Measurements from ENCODE around the gene CPNE6. TPM values are rescaled to one million over a fixed set of nuclear protein-coding genes. Genes with fewer than 3 reads are reported as not detected.
A peak's percentile ranks its signal among the peaks of the same experiment; 100 is the strongest.

Gene CPNE6
- total RNA-seq, 1 donor from 2014 or later, result not detected

DNA sequence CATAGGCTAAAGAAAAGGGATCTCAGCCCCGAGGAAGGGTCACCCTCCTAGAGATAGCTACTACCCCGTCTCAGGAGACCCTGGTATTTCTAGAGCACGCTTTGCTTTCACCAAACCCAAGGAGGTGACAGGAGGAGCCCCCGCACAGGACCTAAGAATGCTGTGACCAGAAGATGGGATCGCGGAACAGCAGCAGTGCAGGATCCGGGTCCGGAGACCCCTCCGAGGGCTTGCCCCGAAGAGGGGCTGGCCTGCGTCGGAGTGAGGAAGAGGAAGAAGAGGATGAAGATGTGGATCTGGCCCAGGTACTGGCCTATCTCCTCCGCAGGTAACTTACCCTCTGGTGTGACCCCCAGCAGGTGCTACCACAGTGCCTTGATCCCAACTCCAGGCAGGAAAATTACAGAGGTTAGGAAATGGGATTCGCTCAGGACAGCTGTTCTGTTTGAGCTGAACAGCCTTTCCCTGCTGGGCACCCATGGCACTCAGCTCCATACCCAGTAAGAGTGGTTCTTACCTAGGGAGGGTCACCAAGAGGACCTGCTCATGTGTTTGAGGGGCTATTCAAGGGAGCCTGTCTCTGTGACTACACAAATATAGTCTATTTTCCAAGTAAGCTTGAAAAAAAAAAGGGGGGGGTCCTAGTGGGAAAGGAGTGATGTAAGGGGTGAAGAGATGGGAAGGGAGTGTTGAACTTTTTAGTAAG is 44.2 kb downstream of the CPNE6 start:
- Histone ChIP-seq H3K27me3 (no peaks in the 10 kb centered on the region), H3K36me3 (peaks cover 41% of the 10 kb centered on the region), H3K4me1 (peaks cover 15% of the 10 kb centered on the region), H3K9me3 (no peaks in the 10 kb centered on the region), H3K4me3 (peak overlapping the region; percentile 73), H3K27ac (peak overlapping the region; percentile 99)
- ATAC-seq (no peak), DNase-seq (no peak)
- intact Hi-C loops (cut with DNase I), result no loop called here
- no peak for TF ChIP-seq CTCF (IDR thresholded peaks at IDR 0.05)

DNA sequence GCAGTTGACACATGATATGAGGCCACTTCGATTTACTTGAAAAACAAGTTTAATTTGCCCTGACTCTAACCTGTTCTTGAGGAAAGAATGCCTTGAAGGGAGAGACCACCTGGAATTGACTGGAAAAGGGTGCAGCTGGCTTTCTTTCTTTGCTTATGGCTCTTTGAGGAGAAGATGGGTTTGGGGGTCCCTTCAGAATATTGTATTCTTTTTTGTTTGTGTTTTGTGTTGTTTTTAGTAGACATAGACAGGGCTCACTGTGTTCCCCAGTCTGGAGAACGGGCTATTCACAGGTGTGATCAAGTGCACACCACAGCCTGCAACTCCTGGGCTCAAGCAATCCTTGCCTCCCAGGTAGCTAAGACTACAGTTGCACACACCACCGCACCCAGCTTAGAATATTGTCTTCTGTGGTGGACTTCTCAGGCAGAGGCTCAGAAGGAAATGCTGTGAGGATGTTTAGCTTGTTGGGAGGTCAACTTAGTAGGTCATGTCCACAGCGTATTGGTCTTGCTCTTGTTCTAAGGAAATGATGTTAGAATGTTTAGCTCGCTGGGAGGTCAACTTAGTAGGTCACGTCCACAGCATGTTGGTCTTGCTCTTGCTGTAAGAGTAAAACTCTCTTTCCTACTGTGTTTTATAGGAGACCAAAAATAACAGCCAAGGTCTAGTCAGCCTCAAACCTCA is 44.9 kb downstream of the CPNE6 start:
- no peak for ATAC-seq
- H3K9me3 ChIP-seq, result no peaks in the 10 kb centered on the region
- no peaks in the 10 kb centered on the region for H3K27me3 ChIP-seq
- no peak for DNase-seq
- intact Hi-C loops (cut with DNase I), result no loop called here
- H3K27ac ChIP-seq, result no peak overlapping the region
- H3K4me1 ChIP-seq, result peaks cover 15% of the 10 kb centered on the region
- TF ChIP-seq CTCF (IDR thresholded peaks at IDR 0.05), result no peak
- H3K4me3 ChIP-seq, result peak overlapping the region; percentile 73
- H3K36me3 ChIP-seq, result peaks cover 48% of the 10 kb centered on the region

GRCh38 chr14:24117179-24117578 is 45.8 kb downstream of the CPNE6 start:
- H3K27ac ChIP-seq, result no peak overlapping the region
- no peak overlapping the region for H3K4me3 ChIP-seq
- H3K36me3 ChIP-seq, result peaks cover 57% of the 10 kb centered on the region
- DNase-seq (no peak), ATAC-seq (no peak)
- TF ChIP-seq CTCF (IDR thresholded peaks at IDR 0.05), result no peak
- H3K4me1 ChIP-seq, result peaks cover 15% of the 10 kb centered on the region
- no peaks in the 10 kb centered on the region for H3K9me3 ChIP-seq
- intact Hi-C loops (cut with DNase I), result no loop called here
- no peaks in the 10 kb centered on the region for H3K27me3 ChIP-seq

GRCh38 chr14:24119691-24120090 is 48.3 kb downstream of the CPNE6 start:
- H3K36me3 ChIP-seq, result peaks cover 79% of the 10 kb centered on the region
- no peak for DNase-seq
- no peak for TF ChIP-seq CTCF (IDR thresholded peaks at IDR 0.05)

DNA sequence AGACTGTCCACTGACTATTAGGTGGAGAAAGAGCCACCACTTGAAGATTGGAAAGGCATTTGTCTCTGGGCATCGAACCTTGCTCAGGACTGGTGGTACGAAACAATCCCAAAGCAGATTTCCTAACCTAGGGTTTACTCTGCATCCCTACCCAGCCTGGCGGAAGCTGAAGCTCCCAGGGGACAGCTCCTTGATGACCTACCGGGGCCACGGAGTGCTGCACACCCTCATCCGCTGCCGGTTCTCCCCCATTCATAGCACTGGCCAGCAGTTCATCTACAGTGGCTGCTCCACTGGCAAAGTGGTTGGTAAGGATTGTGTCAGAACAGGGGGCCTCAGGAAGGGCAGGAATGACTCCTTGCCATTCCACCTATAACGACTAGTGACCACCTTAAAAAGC is 49.8 kb downstream of the CPNE6 start:
- intact Hi-C loops (cut with DNase I), result no loop called here
- ATAC-seq (no peak), DNase-seq (no peak)
- Histone ChIP-seq H3K36me3 (peaks cover 79% of the 10 kb centered on the region), H3K4me3 (no peak overlapping the region), H3K4me1 (peaks cover 6% of the 10 kb centered on the region), H3K27me3 (no peaks in the 10 kb centered on the region), H3K27ac (no peak overlapping the region), H3K9me3 (no peaks in the 10 kb centered on the region)
- TF ChIP-seq CTCF (IDR thresholded peaks at IDR 0.05), result no peak

More at GRCh38 chr14:24119691-24120090, 48.3 kb downstream of the CPNE6 start:
- Histone ChIP-seq H3K9me3 (no peaks in the 10 kb centered on the region), H3K27ac (no peak overlapping the region), H3K4me3 (no peak overlapping the region), H3K4me1 (peaks cover 15% of the 10 kb centered on the region), H3K27me3 (no peaks in the 10 kb centered on the region)
- intact Hi-C loops (cut with DNase I), result no loop called here
- no peak for ATAC-seq
